Measurements from ENCODE around the gene ALG14.

The ALG14 gene

DNA sequence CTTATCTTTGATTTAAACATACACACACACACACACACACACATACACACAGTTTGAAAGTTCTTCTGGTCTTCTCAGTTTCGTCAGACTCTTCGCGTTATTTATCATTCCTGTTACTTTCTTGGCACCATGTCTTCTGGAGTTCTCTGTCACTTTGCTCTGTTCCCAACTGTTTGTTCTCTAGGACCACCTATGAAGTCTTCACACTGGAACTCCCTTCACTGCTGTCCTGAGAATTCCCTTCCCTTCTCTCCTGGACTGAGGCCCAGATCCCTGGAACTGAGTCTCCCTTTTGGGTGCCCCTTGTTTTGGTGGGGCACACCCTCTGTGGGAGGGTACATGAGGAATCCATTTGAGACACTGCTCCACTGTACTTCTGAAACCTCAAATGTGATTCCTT, 30.5 kb downstream of the ALG14 start:
- Histone ChIP-seq H3K9ac (ENCODE audit: low read depth, low read length) (no peak overlapping the region), H3K9me3 (ENCODE audit: control insufficient read depth, insufficient read depth, low read length) (no peaks in the 10 kb centered on the region), H3K36me3 (ENCODE audit: insufficient read depth, low read length) (no peaks in the 10 kb centered on the region), H3K4me1 (ENCODE audit: insufficient read depth, low read length) (no peaks in the 10 kb centered on the region; the same call in 1 of the 2 replicates)

- Histone ChIP-seq H3K9ac (ENCODE audit: low read depth, low read length) (no peak overlapping the region; the same call in 1 of the 2 replicates), H3K4me1 (ENCODE audit: insufficient read depth, low read length) (no peaks in the 10 kb centered on the region; the same call in 1 of the 2 replicates), H3K9me3 (ENCODE audit: control insufficient read depth, insufficient read depth, low read length) (no peaks in the 10 kb centered on the region)
Observed at GRCh38 chr1:95041491-95042165, 31.1 kb downstream of the ALG14 start.

GRCh38 chr1:95040032-95040525, 32.7 kb downstream of the ALG14 start:
- H3K36me3 ChIP-seq (ENCODE audit: insufficient read depth, low read length): no peaks in the 10 kb centered on the region
- no peak overlapping the region for H3K9ac ChIP-seq (ENCODE audit: low read depth, low read length)
- no peaks in the 10 kb centered on the region; the same call in 1 of the 2 replicates for H3K4me1 ChIP-seq (ENCODE audit: insufficient read depth, low read length)
- no peaks in the 10 kb centered on the region for H3K9me3 ChIP-seq (ENCODE audit: control insufficient read depth, insufficient read depth, low read length)

More at GRCh38 chr1:95041491-95042165, 31.1 kb downstream of the ALG14 start:
- H3K36me3 ChIP-seq (ENCODE audit: insufficient read depth, low read length): no peaks in the 10 kb centered on the region

DNA sequence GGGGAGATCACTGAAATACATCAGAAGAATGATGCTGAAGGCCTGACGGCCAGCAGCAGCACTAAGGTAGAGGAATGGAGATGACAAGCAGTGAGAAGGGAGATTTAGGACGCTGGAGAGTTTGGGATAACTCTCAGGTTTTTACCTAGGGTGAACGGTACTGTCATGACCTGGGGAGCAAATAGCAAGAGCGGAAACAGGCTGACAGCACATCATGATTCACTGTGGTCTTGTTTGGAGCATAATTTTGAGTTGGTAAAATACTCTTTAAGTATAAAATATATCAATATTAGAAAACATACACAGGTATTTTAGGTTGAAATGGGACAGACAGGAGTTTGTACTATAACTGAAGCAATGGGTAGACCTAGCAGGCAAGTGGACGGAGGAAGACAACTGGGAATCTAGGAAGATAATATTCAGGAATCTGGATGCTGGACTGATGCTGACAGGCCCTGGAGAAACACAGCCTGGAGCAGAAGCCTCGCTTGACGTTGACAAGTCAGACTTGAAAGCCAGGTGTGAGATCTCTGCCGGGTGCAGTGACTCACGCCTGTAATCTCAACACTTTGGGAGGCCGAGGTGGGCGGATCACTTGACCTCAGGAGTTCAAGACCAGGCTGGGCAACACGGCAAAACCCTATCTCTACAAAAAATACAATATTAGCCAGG, 33.3 kb downstream of the ALG14 start:
- no peaks in the 10 kb centered on the region for H3K9me3 ChIP-seq (ENCODE audit: control insufficient read depth, insufficient read depth, low read length)
- no peaks in the 10 kb centered on the region for H3K36me3 ChIP-seq (ENCODE audit: insufficient read depth, low read length)
- no peak overlapping the region for H3K9ac ChIP-seq (ENCODE audit: low read depth, low read length)
- no peaks in the 10 kb centered on the region; the same call in 1 of the 2 replicates for H3K4me1 ChIP-seq (ENCODE audit: insufficient read depth, low read length)

DNA sequence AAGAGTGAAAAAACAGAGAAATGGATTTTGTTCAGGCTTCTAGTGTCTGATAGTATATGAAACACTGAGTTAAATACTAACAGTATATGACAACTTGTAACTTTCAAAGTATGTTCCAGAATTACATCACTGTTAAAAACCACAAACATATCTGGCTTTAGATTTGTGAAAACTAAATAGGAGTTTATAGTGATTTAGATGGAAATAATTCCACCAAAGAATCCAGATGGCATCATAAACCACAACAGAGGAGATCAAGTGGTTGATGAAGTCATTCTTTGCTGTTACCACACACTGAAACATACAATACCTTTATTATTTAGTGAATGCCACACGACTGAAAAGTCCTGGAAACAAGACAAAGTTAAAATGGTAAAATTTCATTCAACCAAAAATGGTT, 37.2 kb downstream of the ALG14 start:
- no peaks in the 10 kb centered on the region for H3K9me3 ChIP-seq (ENCODE audit: control insufficient read depth, insufficient read depth, low read length)
- no peaks in the 10 kb centered on the region for H3K4me1 ChIP-seq (ENCODE audit: insufficient read depth, low read length)
- H3K9ac ChIP-seq (ENCODE audit: low read depth, low read length): no peak overlapping the region
- H3K36me3 ChIP-seq (ENCODE audit: insufficient read depth, low read length): no peaks in the 10 kb centered on the region

DNA sequence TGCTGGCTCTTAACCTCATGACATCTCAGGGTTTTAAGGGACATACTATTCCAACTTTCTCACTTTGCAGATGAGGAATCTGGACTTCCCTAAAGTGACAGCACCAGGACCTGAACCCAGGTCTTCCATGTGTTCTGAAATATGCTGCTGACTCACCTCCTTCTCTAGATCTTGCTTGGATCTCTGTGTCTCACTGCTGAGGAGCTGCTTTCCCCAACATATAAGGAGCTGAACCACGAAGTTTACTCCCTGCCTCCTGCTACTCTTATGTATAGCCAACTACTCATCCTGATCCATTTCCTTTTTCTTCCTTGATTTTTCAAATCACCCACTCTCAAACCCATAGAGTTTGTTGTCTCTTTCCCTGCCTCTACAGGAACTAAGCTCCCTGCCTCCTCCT, 38.2 kb downstream of the ALG14 start:
- H3K36me3 ChIP-seq (ENCODE audit: insufficient read depth, low read length): no peaks in the 10 kb centered on the region
- H3K4me1 ChIP-seq (ENCODE audit: insufficient read depth, low read length): no peaks in the 10 kb centered on the region
- H3K9ac ChIP-seq (ENCODE audit: low read depth, low read length): no peak overlapping the region
- H3K9me3 ChIP-seq (ENCODE audit: control insufficient read depth, insufficient read depth, low read length): no peaks in the 10 kb centered on the region

GRCh38 chr1:95033843-95034242, 38.9 kb downstream of the ALG14 start:
- no peaks in the 10 kb centered on the region for H3K36me3 ChIP-seq (ENCODE audit: insufficient read depth, low read length)
- no peaks in the 10 kb centered on the region for H3K4me1 ChIP-seq (ENCODE audit: insufficient read depth, low read length)
- peaks cover 3% of the 10 kb centered on the region; the same call in 1 of the 2 replicates for H3K9me3 ChIP-seq (ENCODE audit: control insufficient read depth, insufficient read depth, low read length)
- no peak overlapping the region for H3K9ac ChIP-seq (ENCODE audit: low read depth, low read length)

DNA sequence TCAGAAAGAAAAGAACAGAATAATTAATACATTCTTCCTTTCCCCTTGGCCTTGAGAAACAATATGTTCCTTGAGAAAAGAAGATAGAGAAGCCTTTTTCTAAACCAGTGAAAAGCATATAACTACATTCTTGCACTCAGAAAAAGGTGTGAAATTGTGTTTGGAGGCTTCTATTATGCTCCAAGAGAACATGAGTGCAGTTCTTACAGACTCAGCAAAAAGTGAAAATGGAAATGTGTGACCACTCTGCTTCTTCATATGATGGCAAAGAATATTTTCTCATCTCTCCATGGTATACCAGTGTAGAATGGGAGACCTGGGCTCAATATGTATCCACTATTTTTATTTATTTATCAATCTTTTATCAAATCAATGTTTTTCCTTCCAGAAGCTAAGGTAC, 43.2 kb downstream of the ALG14 start:
- Histone ChIP-seq H3K36me3 (ENCODE audit: insufficient read depth, low read length) (no peaks in the 10 kb centered on the region), H3K9ac (ENCODE audit: low read depth, low read length) (no peak overlapping the region), H3K9me3 (ENCODE audit: control insufficient read depth, insufficient read depth, low read length) (peaks cover 4% of the 10 kb centered on the region; the same call in 1 of the 2 replicates), H3K4me1 (ENCODE audit: insufficient read depth, low read length) (no peaks in the 10 kb centered on the region)

DNA sequence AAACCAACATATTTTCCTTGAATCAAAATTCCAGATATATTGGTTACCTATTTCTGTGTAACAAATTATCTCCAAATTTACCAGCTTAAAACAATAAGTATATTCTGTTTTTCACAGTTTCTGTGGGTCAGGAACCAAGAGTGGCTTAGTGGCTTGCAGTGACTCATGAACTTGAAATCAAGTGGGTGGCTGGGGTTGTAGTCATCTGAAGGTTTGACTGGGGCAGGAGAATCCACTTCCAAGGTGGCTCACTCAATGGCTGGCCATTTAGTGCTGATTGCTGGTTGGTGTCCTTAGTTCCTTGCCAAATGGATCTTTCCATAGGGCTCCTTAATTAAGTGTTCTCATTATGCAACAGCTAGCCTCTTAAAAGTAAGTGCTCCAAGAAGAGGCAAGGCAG, 43.8 kb downstream of the ALG14 start:
- H3K9ac ChIP-seq (ENCODE audit: low read depth, low read length): no peak overlapping the region
- H3K36me3 ChIP-seq (ENCODE audit: insufficient read depth, low read length): no peaks in the 10 kb centered on the region
- H3K9me3 ChIP-seq (ENCODE audit: control insufficient read depth, insufficient read depth, low read length): peaks cover 4% of the 10 kb centered on the region; the same call in 1 of the 2 replicates
- no peaks in the 10 kb centered on the region for H3K4me1 ChIP-seq (ENCODE audit: insufficient read depth, low read length)

DNA sequence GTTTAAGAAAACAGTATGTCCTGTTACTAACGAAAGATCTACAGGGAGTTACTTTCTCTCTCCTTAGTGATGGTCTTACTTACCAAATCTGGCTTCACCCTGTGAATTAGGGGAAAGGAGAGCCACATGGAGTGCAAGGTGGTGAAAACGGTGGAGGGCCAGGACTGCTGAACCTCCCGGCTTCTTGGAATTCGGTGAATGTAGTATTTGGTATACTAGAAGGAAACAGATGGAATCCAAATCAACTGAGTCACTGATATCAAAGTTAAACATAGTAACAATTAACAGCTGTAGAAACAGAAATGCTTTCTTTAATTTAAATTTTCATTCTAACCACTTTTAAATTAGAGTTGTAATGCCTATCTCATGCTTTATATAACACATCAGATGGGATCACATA, 45.7 kb downstream of the ALG14 start:
- Histone ChIP-seq H3K9me3 (ENCODE audit: control insufficient read depth, insufficient read depth, low read length) (peaks cover 4% of the 10 kb centered on the region; the same call in 1 of the 2 replicates), H3K36me3 (ENCODE audit: insufficient read depth, low read length) (no peaks in the 10 kb centered on the region), H3K9ac (ENCODE audit: low read depth, low read length) (no peak overlapping the region), H3K4me1 (ENCODE audit: insufficient read depth, low read length) (no peaks in the 10 kb centered on the region)

DNA sequence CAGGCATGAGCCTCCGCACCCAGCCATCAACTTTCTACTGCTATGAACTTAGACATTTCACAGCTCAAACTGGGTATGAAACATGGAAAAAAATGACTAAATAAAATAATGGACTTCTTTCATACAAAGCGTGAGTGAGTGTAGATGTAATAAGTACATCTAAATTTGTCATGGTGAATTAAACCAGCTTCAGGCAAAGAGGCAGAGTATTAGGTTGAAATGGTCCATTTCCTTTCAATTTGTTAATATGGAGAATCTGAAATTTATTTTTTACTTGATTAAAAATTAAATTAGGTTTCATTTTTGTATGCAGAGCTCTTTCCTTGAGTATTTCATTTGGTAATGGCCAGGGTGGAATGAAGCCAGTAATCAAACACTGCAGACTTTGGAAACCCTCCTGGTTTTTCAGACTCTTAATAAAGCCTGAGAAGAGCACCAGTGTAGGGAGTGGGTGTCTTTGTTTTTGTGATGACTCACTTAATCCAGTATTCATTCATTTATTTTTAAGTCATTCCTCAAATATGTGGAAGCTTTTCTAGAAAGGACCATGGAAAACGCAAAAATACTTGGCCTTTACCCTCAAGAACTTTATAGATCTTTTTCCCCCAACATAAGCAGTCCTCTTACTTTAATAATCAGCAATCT, 49.2 kb downstream of the ALG14 start:
- Histone ChIP-seq H3K36me3 (ENCODE audit: insufficient read depth, low read length) (no peaks in the 10 kb centered on the region), H3K9ac (ENCODE audit: low read depth, low read length) (no peak overlapping the region), H3K4me1 (ENCODE audit: insufficient read depth, low read length) (peaks cover 5% of the 10 kb centered on the region; the same call in 1 of the 2 replicates), H3K9me3 (ENCODE audit: control insufficient read depth, insufficient read depth, low read length) (no peaks in the 10 kb centered on the region)

DNA sequence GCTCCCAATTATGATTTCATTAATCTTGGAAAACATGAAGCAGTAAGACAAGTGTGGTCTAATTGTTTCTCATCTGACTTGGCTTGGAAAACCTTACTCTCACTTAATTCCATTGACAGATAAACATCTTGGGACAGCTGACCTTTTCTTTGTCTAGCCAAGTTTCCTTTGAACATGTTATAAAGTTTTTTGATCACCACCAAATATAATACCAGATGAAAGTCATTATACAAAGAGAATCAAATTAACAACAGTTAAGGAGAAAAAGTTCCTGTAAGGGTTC, 50.2 kb downstream of the ALG14 start:
- Histone ChIP-seq H3K4me1 (ENCODE audit: insufficient read depth, low read length) (peaks cover 5% of the 10 kb centered on the region; the same call in 1 of the 2 replicates), H3K9me3 (ENCODE audit: control insufficient read depth, insufficient read depth, low read length) (no peaks in the 10 kb centered on the region), H3K36me3 (ENCODE audit: insufficient read depth, low read length) (no peaks in the 10 kb centered on the region), H3K9ac (ENCODE audit: low read depth, low read length) (no peak overlapping the region)

GRCh38 chr1:95021805-95022643, 50.7 kb downstream of the ALG14 start:
- Histone ChIP-seq H3K9ac (ENCODE audit: low read depth, low read length) (no peak overlapping the region), H3K9me3 (ENCODE audit: control insufficient read depth, insufficient read depth, low read length) (no peaks in the 10 kb centered on the region), H3K4me1 (ENCODE audit: insufficient read depth, low read length) (peaks cover 5% of the 10 kb centered on the region; the same call in 1 of the 2 replicates)

GRCh38 chr1:95021119-95021518, 51.6 kb downstream of the ALG14 start:
- Histone ChIP-seq H3K9ac (ENCODE audit: low read depth, low read length) (no peak overlapping the region), H3K4me1 (ENCODE audit: insufficient read depth, low read length) (peaks cover 5% of the 10 kb centered on the region; the same call in 1 of the 2 replicates), H3K36me3 (ENCODE audit: insufficient read depth, low read length) (no peaks in the 10 kb centered on the region), H3K9me3 (ENCODE audit: control insufficient read depth, insufficient read depth, low read length) (no peaks in the 10 kb centered on the region)

More at GRCh38 chr1:95021805-95022643, 50.7 kb downstream of the ALG14 start:
- no peaks in the 10 kb centered on the region for H3K36me3 ChIP-seq (ENCODE audit: insufficient read depth, low read length)
